GM19043 (cell line): ENCODE results near the gene ADAM12.
A peak's percentile ranks its signal among the peaks of the same experiment; 100 is the strongest.
"Not testable (repeated sequence)": the region's sequence is repeated elsewhere in the genome, so short reads cannot be mapped to it uniquely, and the experiment has no call there.

Source experiments
- ATAC-seq: cut with Tn5 transposase; IDR thresholded peaks from one replicate; pipeline ENCODE4 v1.9.1; 2021; ENCODE audit warnings: low read depth; ENCODE audit not compliant: unreplicated experiment

Gene ADAM12

GRCh38 chr10:126001576-126001975 lies 386.7 kb downstream of the ADAM12 start:
- ATAC-seq, result no peak

- no peak for ATAC-seq
Observed at GRCh38 chr10:125999694-126000093, 388.6 kb downstream of the ADAM12 start.

- no peak for ATAC-seq
Observed at GRCh38 chr10:125997586-125997985, 390.7 kb downstream of the ADAM12 start.

GRCh38 chr10:125995726-125996304 lies 392.5 kb downstream of the ADAM12 start:
- no peak for ATAC-seq

GRCh38 chr10:125994601-125995000 lies 393.7 kb downstream of the ADAM12 start:
- ATAC-seq, result no peak

GRCh38 chr10:125992254-125992653 lies 396.0 kb downstream of the ADAM12 start:
- ATAC-seq, result no peak

- ATAC-seq, result no peak
Observed at GRCh38 chr10:125991392-125991791, 396.9 kb downstream of the ADAM12 start.

GRCh38 chr10:125990974-125991373 lies 397.3 kb downstream of the ADAM12 start:
- ATAC-seq, result no peak

GRCh38 chr10:125989791-125990190 lies 398.5 kb downstream of the ADAM12 start:
- no peak for ATAC-seq

GRCh38 chr10:125985557-125986240 lies 402.6 kb downstream of the ADAM12 start:
- ATAC-seq, result no peak

- no peak for ATAC-seq
Observed at GRCh38 chr10:125984865-125985495, 403.3 kb downstream of the ADAM12 start.

GRCh38 chr10:125984346-125984745 lies 403.9 kb downstream of the ADAM12 start:
- ATAC-seq, result no peak

GRCh38 chr10:125983656-125984055 lies 404.6 kb downstream of the ADAM12 start:
- no peak for ATAC-seq

GRCh38 chr10:125983161-125983560 lies 405.1 kb downstream of the ADAM12 start:
- no peak for ATAC-seq

GRCh38 chr10:125982260-125982948 lies 405.9 kb downstream of the ADAM12 start:
- ATAC-seq, result peak; percentile 79

- ATAC-seq, result no peak
Observed at GRCh38 chr10:125980521-125981035, 407.7 kb downstream of the ADAM12 start.

GRCh38 chr10:125979976-125980375 lies 408.3 kb downstream of the ADAM12 start:
- ATAC-seq, result no peak

GRCh38 chr10:125976960-125977605 lies 411.2 kb downstream of the ADAM12 start:
- no peak for ATAC-seq

- not testable (repeated sequence) for ATAC-seq
Observed at GRCh38 chr10:125970077-125970630, 418.1 kb downstream of the ADAM12 start.

- ATAC-seq, result no peak
Observed at GRCh38 chr10:125967533-125967932, 420.7 kb downstream of the ADAM12 start.
